G401.6 (cell line): ENCODE measurements around the gene ATG14.
"Not testable (repeated sequence)": the region's sequence is repeated elsewhere in the genome, so short reads cannot be mapped to it uniquely, and the experiment has no call there.

ENCODE experiments used
- FAIRE-seq: peaks from 2 replicates; lab custom pipeline; 2012; peaks lifted over from hg19 to GRCh38; lab: Jason Lieb, UNC

The ATG14 gene

GRCh38 chr14:55433880-55434804 lies 22.5 kb upstream of the ATG14 start:
- FAIRE-seq: no peak

GRCh38 chr14:55432628-55433027 lies 21.0 kb upstream of the ATG14 start:
- FAIRE-seq: no peak

- FAIRE-seq: peak; percentile 6
These were observed 18.5 kb upstream of the ATG14 start for GRCh38 chr14:55430024-55430690.

GRCh38 chr14:55427439-55427838 lies 15.8 kb upstream of the ATG14 start:
- FAIRE-seq: no peak

- no peak for FAIRE-seq
These were observed 15.3 kb upstream of the ATG14 start for GRCh38 chr14:55426891-55427290.

- no peak for FAIRE-seq
These were observed 13.5 kb upstream of the ATG14 start for GRCh38 chr14:55425091-55425490.

- no peak for FAIRE-seq
These were observed 12.3 kb upstream of the ATG14 start for GRCh38 chr14:55423969-55424368.

- FAIRE-seq: not testable (repeated sequence)
These were observed 10.7 kb upstream of the ATG14 start for GRCh38 chr14:55422338-55422737.

- no peak for FAIRE-seq
These were observed 8.0 kb upstream of the ATG14 start for GRCh38 chr14:55419663-55420062.

GRCh38 chr14:55418411-55418810 lies 6.8 kb upstream of the ATG14 start:
- FAIRE-seq: no peak

GRCh38 chr14:55417955-55418354 lies 6.3 kb upstream of the ATG14 start:
- FAIRE-seq: no peak

GRCh38 chr14:55416866-55417265 lies 5.2 kb upstream of the ATG14 start:
- FAIRE-seq: peak; percentile 34

- FAIRE-seq: no peak
These were observed 2.9 kb upstream of the ATG14 start for GRCh38 chr14:55414551-55414950.

- FAIRE-seq: no peak
These were observed 1.0 kb upstream of the ATG14 start for GRCh38 chr14:55412676-55413075.

- FAIRE-seq: no peak
These were observed 754 bp downstream of the ATG14 start for GRCh38 chr14:55410876-55411275.

GRCh38 chr14:55404173-55404854 lies 7.3 kb downstream of the ATG14 start:
- FAIRE-seq: no peak

GRCh38 chr14:55401751-55402150 lies 9.9 kb downstream of the ATG14 start:
- no peak for FAIRE-seq

- FAIRE-seq: no peak
These were observed 11.8 kb downstream of the ATG14 start for GRCh38 chr14:55399852-55400251.

GRCh38 chr14:55399183-55399582 lies 12.4 kb downstream of the ATG14 start:
- FAIRE-seq: peak; percentile 33

GRCh38 chr14:55398679-55399078 lies 13.0 kb downstream of the ATG14 start:
- no peak for FAIRE-seq

- no peak for FAIRE-seq
These were observed 22.3 kb downstream of the ATG14 start for GRCh38 chr14:55389330-55389729.

GRCh38 chr14:55388160-55388559 lies 23.5 kb downstream of the ATG14 start:
- no peak for FAIRE-seq

- no peak for FAIRE-seq
These were observed 24.5 kb downstream of the ATG14 start for GRCh38 chr14:55387121-55387520.
